ENCODE data around the gene RAB11FIP5.

Gene RAB11FIP5

GRCh38 chr2:73109431-73110167 lies 3.1 kb downstream of the RAB11FIP5 start:
- Histone ChIP-seq H3K9ac (no peak overlapping the region), H3K4me3 (ENCODE audit: low read depth, low read length) (peak overlapping the region; percentile 2), H3K79me2 (peaks cover 66% of the 10 kb centered on the region), H3K4me1 (peaks cover 57% of the 10 kb centered on the region), H3K27ac (peak overlapping the region; percentile 91), H3K27me3 (ENCODE audit: control insufficient read depth, insufficient read depth, low read length) (no peaks in the 10 kb centered on the region), H3K4me2 (ENCODE audit: low read length) (peak overlapping the region; percentile 47), H3K36me3 (ENCODE audit: control insufficient read depth, insufficient read depth, low read length) (no peaks in the 10 kb centered on the region), H3K9me3 (ENCODE audit: control insufficient read depth, low read length) (no peaks in the 10 kb centered on the region), H2AFZ (no peak overlapping the region)
- TF ChIP-seq, protein P1, sequence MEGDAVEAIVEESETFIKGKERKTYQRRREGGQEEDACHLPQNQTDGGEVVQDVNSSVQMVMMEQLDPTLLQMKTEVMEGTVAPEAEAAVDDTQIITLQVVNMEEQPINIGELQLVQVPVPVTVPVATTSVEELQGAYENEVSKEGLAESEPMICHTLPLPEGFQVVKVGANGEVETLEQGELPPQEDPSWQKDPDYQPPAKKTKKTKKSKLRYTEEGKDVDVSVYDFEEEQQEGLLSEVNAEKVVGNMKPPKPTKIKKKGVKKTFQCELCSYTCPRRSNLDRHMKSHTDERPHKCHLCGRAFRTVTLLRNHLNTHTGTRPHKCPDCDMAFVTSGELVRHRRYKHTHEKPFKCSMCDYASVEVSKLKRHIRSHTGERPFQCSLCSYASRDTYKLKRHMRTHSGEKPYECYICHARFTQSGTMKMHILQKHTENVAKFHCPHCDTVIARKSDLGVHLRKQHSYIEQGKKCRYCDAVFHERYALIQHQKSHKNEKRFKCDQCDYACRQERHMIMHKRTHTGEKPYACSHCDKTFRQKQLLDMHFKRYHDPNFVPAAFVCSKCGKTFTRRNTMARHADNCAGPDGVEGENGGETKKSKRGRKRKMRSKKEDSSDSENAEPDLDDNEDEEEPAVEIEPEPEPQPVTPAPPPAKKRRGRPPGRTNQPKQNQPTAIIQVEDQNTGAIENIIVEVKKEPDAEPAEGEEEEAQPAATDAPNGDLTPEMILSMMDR (IDR thresholded peaks at IDR 0.05), result no peak

DNA sequence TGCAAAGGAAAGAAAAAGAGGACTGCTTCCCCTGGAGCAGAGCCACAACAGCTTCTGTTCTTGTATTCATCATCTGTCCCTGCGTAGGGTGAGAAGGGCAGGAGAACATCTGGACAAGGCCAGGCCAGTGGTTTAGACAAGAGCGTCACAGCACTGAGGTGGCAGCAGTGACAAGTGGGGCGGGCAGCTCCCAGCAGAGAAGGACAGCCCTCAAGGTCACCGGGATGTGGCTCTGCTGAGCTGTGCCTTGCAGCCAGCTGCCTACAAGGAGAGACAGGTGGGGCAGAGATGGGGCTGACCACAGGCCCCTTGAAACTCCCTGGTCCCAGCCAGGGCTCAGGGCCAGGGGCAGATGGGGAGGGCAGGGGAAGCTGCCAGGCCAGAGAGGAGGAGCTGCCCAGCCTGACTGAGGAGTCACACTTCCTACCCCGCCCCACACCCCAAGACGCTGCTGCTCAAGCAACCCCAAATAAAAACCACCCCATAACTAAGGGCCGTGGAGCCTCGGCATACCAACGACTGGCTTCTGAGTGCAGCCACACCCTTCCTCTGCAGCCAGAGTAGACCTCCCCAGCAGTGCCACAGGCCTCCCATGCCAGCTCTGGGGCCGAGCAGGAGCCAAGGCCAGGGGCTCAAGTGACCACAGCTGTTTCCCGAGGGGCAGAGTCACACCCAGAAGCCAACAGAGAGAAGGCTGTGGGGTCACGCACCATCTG lies 5.4 kb downstream of the RAB11FIP5 start:
- Histone ChIP-seq H2AFZ (no peak overlapping the region), H3K27me3 (ENCODE audit: control insufficient read depth, insufficient read depth, low read length) (no peaks in the 10 kb centered on the region), H3K27ac (peak overlapping the region; percentile 91), H3K4me2 (ENCODE audit: low read length) (peak overlapping the region; percentile 3), H3K4me3 (ENCODE audit: low read depth, low read length) (no peak overlapping the region), H3K36me3 (ENCODE audit: control insufficient read depth, insufficient read depth, low read length) (no peaks in the 10 kb centered on the region), H3K79me2 (peaks cover 68% of the 10 kb centered on the region), H3K4me1 (peaks cover 75% of the 10 kb centered on the region), H3K9ac (no peak overlapping the region), H3K9me3 (ENCODE audit: control insufficient read depth, low read length) (no peaks in the 10 kb centered on the region)
- TF ChIP-seq, protein P1 (IDR thresholded peaks at IDR 0.05), result no peak

- H3K4me1 ChIP-seq, result peaks cover 81% of the 10 kb centered on the region
- H3K36me3 ChIP-seq (ENCODE audit: control insufficient read depth, insufficient read depth, low read length), result no peaks in the 10 kb centered on the region
- TF ChIP-seq, protein P1 (IDR thresholded peaks at IDR 0.05), result no peak
- H3K27ac ChIP-seq, result peak overlapping the region; percentile 91
- H3K9me3 ChIP-seq (ENCODE audit: control insufficient read depth, low read length), result no peaks in the 10 kb centered on the region
- peak overlapping the region; percentile 3 for H3K4me2 ChIP-seq (ENCODE audit: low read length)
- no peak overlapping the region for H3K4me3 ChIP-seq (ENCODE audit: low read depth, low read length)
- H3K27me3 ChIP-seq (ENCODE audit: control insufficient read depth, insufficient read depth, low read length), result no peaks in the 10 kb centered on the region
- no peak overlapping the region for H2AFZ ChIP-seq
- H3K79me2 ChIP-seq, result peaks cover 73% of the 10 kb centered on the region
- no peak overlapping the region for H3K9ac ChIP-seq
These were observed 6.0 kb downstream of the RAB11FIP5 start for GRCh38 chr2:73106791-73107190.

- TF ChIP-seq, protein P1 (IDR thresholded peaks at IDR 0.05), result no peak
- no peaks in the 10 kb centered on the region for H3K27me3 ChIP-seq (ENCODE audit: control insufficient read depth, insufficient read depth, low read length)
These were observed 7.2 kb downstream of the RAB11FIP5 start for GRCh38 chr2:73105511-73105971.

More at GRCh38 chr2:73105511-73105971, 7.2 kb downstream of the RAB11FIP5 start:
- Histone ChIP-seq H2AFZ (no peak overlapping the region), H3K4me1 (peaks cover 93% of the 10 kb centered on the region), H3K36me3 (ENCODE audit: control insufficient read depth, insufficient read depth, low read length) (no peaks in the 10 kb centered on the region), H3K4me3 (ENCODE audit: low read depth, low read length) (no peak overlapping the region), H3K27ac (peak overlapping the region; percentile 91), H3K4me2 (ENCODE audit: low read length) (no peak overlapping the region), H3K9ac (no peak overlapping the region), H3K79me2 (peaks cover 77% of the 10 kb centered on the region), H3K9me3 (ENCODE audit: control insufficient read depth, low read length) (no peaks in the 10 kb centered on the region)
